Stimulated activated naive CD8-positive, alpha-beta T cell treated with anti-CD3 and anti-CD28 coated beads, Interleukin-15, amount 100 ng/mL, for 72 hours (primary cell): ENCODE data around the gene SLC17A9.
A peak's percentile ranks its signal among the peaks of the same experiment; 100 is the strongest.

Source experiments
- ATAC-seq: fragments of 150-1000 bp; cut with Tn5 transposase; 2 replicates; pipeline ENCODE4 v1.10.0; 2021; ENCODE audit warnings: mild to moderate bottlenecking, moderate library complexity
- DNase-seq, 2 donors: peaks; one replicate each; pipeline ENCODE4 v3.0.0; 2021 to 2022
- H3K27ac Mint-ChIP-seq, 2 donors: one replicate each; pipeline ENCODE4 v1.8.0; 2022; ENCODE audit warnings: mild to moderate bottlenecking in 2 of 2, mixed read lengths in 2 of 2, moderate library complexity in 2 of 2
- H3K27me3 Mint-ChIP-seq: one replicate; pipeline ENCODE4 v1.8.0; 2022; ENCODE audit warnings: mixed read lengths
- H3K4me1 Mint-ChIP-seq: one replicate; pipeline ENCODE4 v1.8.0; 2022; ENCODE audit warnings: mild to moderate bottlenecking, mixed read lengths
- H3K4me3 Mint-ChIP-seq, 2 donors: one replicate each; pipeline ENCODE4 v1.8.0; 2022; ENCODE audit warnings: mild to moderate bottlenecking in 2 of 2, mixed read lengths in 2 of 2, moderate library complexity in 1 of 2
- H3K9me3 Mint-ChIP-seq, 2 donors: one replicate each; pipeline ENCODE4 v1.8.0; 2022; ENCODE audit warnings: mixed read lengths in 2 of 2

Gene SLC17A9

GRCh38 chr20:62985444-62985778 is 32.9 kb downstream of the SLC17A9 start:
- Mint-ChIP-seq H3K27ac (no peak overlapping the region), H3K27me3 (peaks cover 44% of the 10 kb centered on the region), H3K4me3 (no peak overlapping the region), H3K4me1 (peaks cover 33% of the 10 kb centered on the region), H3K9me3 (no peaks in the 10 kb centered on the region)
- no peak for DNase-seq
- ATAC-seq, result no peak

GRCh38 chr20:62986257-62986800 is 33.8 kb downstream of the SLC17A9 start:
- no peak for DNase-seq
- no peaks in the 10 kb centered on the region for H3K9me3 Mint-ChIP-seq
- peaks cover 25% of the 10 kb centered on the region for H3K4me1 Mint-ChIP-seq
- H3K27ac Mint-ChIP-seq, result peak overlapping the region in 1 of 2 donors; percentile 48
- H3K27me3 Mint-ChIP-seq, result peaks cover 35% of the 10 kb centered on the region
- H3K4me3 Mint-ChIP-seq, result peak overlapping the region in 1 of 2 donors; percentile 4
- peak; percentile 28 for ATAC-seq

- ATAC-seq, result no peak
- H3K9me3 Mint-ChIP-seq, result no peaks in the 10 kb centered on the region
- no peak overlapping the region for H3K27ac Mint-ChIP-seq
- H3K4me3 Mint-ChIP-seq, result no peak overlapping the region
- peaks cover 17% of the 10 kb centered on the region for H3K4me1 Mint-ChIP-seq
- peaks cover 27% of the 10 kb centered on the region for H3K27me3 Mint-ChIP-seq
- no peak for DNase-seq
Measured at GRCh38 chr20:62987114-62987513, 34.6 kb downstream of the SLC17A9 start.

- Mint-ChIP-seq H3K27me3 (peaks cover 8% of the 10 kb centered on the region), H3K27ac (no peak overlapping the region), H3K4me3 (peak overlapping the region; percentile 61 to 70), H3K4me1 (peaks cover 10% of the 10 kb centered on the region), H3K9me3 (no peaks in the 10 kb centered on the region)
- DNase-seq (peak in 1 of 2 donors; percentile 41), ATAC-seq (peak; percentile 65)
Measured at GRCh38 chr20:62989201-62989601, 36.7 kb downstream of the SLC17A9 start.

- DNase-seq (no peak), ATAC-seq (no peak)
- Mint-ChIP-seq H3K4me1 (peaks cover 10% of the 10 kb centered on the region), H3K27ac (no peak overlapping the region), H3K27me3 (peaks cover 4% of the 10 kb centered on the region), H3K9me3 (no peaks in the 10 kb centered on the region), H3K4me3 (no peak overlapping the region)
Measured at GRCh38 chr20:62990306-62990825, 37.9 kb downstream of the SLC17A9 start.

GRCh38 chr20:62991196-62991807 is 38.8 kb downstream of the SLC17A9 start:
- H3K27me3 Mint-ChIP-seq, result peaks cover 13% of the 10 kb centered on the region
- H3K27ac Mint-ChIP-seq, result no peak overlapping the region
- no peaks in the 10 kb centered on the region for H3K9me3 Mint-ChIP-seq
- H3K4me3 Mint-ChIP-seq, result no peak overlapping the region
- peaks cover 10% of the 10 kb centered on the region for H3K4me1 Mint-ChIP-seq
- DNase-seq (no peak), ATAC-seq (no peak)

GRCh38 chr20:62991863-62992262 is 39.4 kb downstream of the SLC17A9 start:
- ATAC-seq, result no peak
- H3K4me1 Mint-ChIP-seq, result peaks cover 10% of the 10 kb centered on the region
- no peaks in the 10 kb centered on the region for H3K9me3 Mint-ChIP-seq
- H3K4me3 Mint-ChIP-seq, result no peak overlapping the region
- DNase-seq, result no peak
- peaks cover 13% of the 10 kb centered on the region for H3K27me3 Mint-ChIP-seq
- H3K27ac Mint-ChIP-seq, result no peak overlapping the region

GRCh38 chr20:62993856-62994494 is 41.5 kb downstream of the SLC17A9 start:
- DNase-seq (no peak), ATAC-seq (no peak)
- peaks cover 31% of the 10 kb centered on the region for H3K27me3 Mint-ChIP-seq
- no peaks in the 10 kb centered on the region for H3K9me3 Mint-ChIP-seq
- H3K4me1 Mint-ChIP-seq, result peaks cover 6% of the 10 kb centered on the region
- H3K27ac Mint-ChIP-seq, result no peak overlapping the region
- no peak overlapping the region for H3K4me3 Mint-ChIP-seq

GRCh38 chr20:62994869-62995281 is 42.4 kb downstream of the SLC17A9 start:
- Mint-ChIP-seq H3K9me3 (no peaks in the 10 kb centered on the region), H3K27ac (no peak overlapping the region), H3K4me1 (peaks cover 7% of the 10 kb centered on the region), H3K4me3 (no peak overlapping the region), H3K27me3 (peaks cover 40% of the 10 kb centered on the region)
- DNase-seq (no peak), ATAC-seq (no peak)

GRCh38 chr20:62995481-62995880 is 43.0 kb downstream of the SLC17A9 start:
- Mint-ChIP-seq H3K4me3 (no peak overlapping the region), H3K4me1 (peaks cover 11% of the 10 kb centered on the region), H3K27ac (no peak overlapping the region), H3K9me3 (no peaks in the 10 kb centered on the region), H3K27me3 (peaks cover 46% of the 10 kb centered on the region)
- no peak for ATAC-seq
- no peak for DNase-seq

GRCh38 chr20:62995898-62996595 is 43.5 kb downstream of the SLC17A9 start:
- no peak overlapping the region for H3K4me3 Mint-ChIP-seq

GRCh38 chr20:62996596-62996982 is 44.1 kb downstream of the SLC17A9 start:
- Mint-ChIP-seq H3K4me1 (peaks cover 11% of the 10 kb centered on the region), H3K27me3 (peaks cover 57% of the 10 kb centered on the region), H3K4me3 (no peak overlapping the region), H3K27ac (no peak overlapping the region), H3K9me3 (no peaks in the 10 kb centered on the region)
- ATAC-seq (no peak), DNase-seq (no peak)

More at GRCh38 chr20:62995898-62996595, 43.5 kb downstream of the SLC17A9 start:
- DNase-seq, result no peak
- H3K9me3 Mint-ChIP-seq, result no peaks in the 10 kb centered on the region
- H3K4me1 Mint-ChIP-seq, result peaks cover 11% of the 10 kb centered on the region
- peaks cover 52% of the 10 kb centered on the region for H3K27me3 Mint-ChIP-seq
- no peak for ATAC-seq
- no peak overlapping the region for H3K27ac Mint-ChIP-seq

- H3K27ac Mint-ChIP-seq, result no peak overlapping the region
- H3K4me3 Mint-ChIP-seq, result no peak overlapping the region
- ATAC-seq (no peak), DNase-seq (no peak)
- no peaks in the 10 kb centered on the region for H3K9me3 Mint-ChIP-seq
- H3K4me1 Mint-ChIP-seq, result peaks cover 11% of the 10 kb centered on the region
- peaks cover 66% of the 10 kb centered on the region for H3K27me3 Mint-ChIP-seq
Measured at GRCh38 chr20:62997417-62998035, 45.0 kb downstream of the SLC17A9 start.

- Mint-ChIP-seq H3K9me3 (no peaks in the 10 kb centered on the region), H3K27me3 (peaks cover 76% of the 10 kb centered on the region), H3K27ac (no peak overlapping the region), H3K4me1 (peaks cover 11% of the 10 kb centered on the region), H3K4me3 (no peak overlapping the region)
- no peak for DNase-seq
- ATAC-seq, result no peak
Measured at GRCh38 chr20:62998449-62998848, 45.9 kb downstream of the SLC17A9 start.

- Mint-ChIP-seq H3K4me3 (peak overlapping the region in 1 of 2 donors; percentile 31), H3K4me1 (peaks cover 11% of the 10 kb centered on the region), H3K27ac (peak overlapping the region in 1 of 2 donors; percentile 80), H3K9me3 (no peaks in the 10 kb centered on the region), H3K27me3 (peaks cover 87% of the 10 kb centered on the region)
- ATAC-seq (peak; percentile 70), DNase-seq (no peak)
Measured at GRCh38 chr20:62999580-62999979, 47.1 kb downstream of the SLC17A9 start.
